HG03103 (cell line): ENCODE results near the gene OR2A1.
"Not testable (repeated sequence)": the region's sequence is repeated elsewhere in the genome, so short reads cannot be mapped to it uniquely, and the experiment has no call there.

ENCODE experiments used
- ATAC-seq: cut with Tn5 transposase; IDR thresholded peaks from one replicate; pipeline ENCODE4 v1.9.1; 2021; ENCODE audit warnings: low read depth; ENCODE audit not compliant: unreplicated experiment

OR2A1 gene

DNA sequence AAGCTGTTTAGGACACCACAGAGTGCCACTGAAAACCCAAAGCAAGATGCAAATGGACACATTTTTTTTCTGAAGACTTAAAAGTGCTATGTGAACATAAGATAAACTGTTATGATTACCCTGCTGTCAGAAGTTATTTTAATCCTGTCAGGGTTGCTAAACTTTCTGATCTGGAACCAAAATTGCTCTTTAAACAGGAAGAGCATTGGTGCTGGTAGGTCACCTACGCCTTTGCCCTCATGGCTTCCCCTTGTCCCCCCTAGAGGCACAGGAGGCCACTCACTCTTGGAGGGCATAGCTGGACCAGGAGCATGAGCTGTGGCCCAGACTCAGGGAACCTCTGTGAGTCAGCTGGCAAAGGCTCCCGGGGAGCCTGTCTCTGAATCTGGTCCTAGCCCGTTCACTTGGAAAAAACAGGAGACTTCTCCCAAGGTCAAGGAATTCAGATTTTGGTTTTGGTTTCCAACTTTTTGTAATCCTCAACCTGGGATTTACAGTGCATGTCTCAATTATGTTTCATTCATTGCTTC is 9.5 kb downstream of the OR2A1 start:
- not testable (repeated sequence) for ATAC-seq

- not testable (repeated sequence) for ATAC-seq
Measured at GRCh38 chr7:144323359-144323758, 11.1 kb downstream of the OR2A1 start.

DNA sequence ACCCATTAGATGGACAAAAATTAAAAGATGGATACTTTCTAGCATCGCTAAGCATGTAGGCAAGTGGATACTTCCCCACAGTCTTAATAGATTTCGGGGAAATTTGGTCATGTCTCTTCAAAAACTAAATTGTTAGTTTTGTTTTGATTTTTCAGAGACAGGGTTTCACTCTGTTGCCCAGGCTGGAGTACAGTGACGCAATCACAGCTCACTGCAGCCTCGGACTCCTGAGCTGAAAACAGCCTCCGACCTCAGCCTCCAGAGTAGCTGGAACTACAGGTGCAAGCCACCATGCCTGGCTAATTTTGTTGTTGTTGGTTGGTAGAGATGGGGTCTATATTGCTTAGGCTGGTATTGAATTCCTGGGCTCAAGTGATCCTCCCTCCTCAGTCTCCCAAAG is 13.6 kb downstream of the OR2A1 start:
- not testable (repeated sequence) for ATAC-seq

DNA sequence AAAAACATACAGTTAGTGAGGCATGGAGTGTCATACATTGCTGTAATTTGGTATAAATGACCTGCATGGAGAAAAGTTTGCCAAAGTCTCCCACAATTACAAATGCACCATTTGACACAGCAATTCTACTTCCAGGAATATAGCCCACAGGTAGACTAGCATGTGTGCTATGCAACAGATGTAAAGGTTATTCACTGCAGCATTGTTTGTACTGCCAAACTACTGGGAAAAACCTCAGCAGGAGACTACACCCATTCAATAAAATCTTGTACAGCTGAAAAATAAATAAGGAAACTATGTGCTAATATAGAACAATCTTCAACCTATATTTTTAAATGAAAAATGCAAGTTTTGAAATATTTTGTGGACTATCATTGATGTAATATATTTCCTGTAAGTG is 17.8 kb downstream of the OR2A1 start:
- not testable (repeated sequence) for ATAC-seq

DNA sequence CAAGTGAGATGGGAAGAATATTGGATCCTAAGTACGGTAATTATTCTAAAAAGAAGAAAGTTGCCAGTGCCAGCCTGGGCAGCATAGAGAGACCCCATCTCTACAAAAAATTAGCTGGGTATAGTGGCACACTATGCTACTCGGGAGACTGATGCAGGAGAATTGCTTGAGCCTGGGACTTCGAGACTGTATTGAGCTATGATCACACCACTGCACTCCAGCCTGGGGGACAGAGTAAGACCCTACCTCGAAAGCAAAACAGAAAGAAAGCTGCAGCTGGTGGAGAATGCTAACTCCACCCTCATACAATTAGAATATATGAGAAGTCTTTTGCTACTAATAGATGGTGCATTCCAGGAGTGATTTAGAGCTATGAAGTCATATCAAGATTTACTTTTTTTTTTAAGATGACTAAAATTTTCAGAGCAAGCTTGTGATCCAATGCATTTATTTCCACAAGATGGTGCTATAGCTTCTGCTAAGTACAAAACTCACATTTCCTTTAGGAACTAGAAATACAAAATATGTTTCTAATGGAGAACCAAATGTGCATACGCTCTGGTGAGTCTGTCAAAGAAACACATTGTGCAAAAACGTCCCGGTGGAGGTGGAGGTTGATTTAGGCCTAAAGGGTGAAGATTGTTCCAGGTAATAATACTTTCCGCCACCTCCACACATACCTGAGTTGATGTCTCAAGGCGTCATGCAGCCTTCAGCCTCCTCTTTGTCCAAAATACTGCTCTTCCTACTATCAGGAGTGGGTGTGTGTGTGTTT is 19.2 kb downstream of the OR2A1 start:
- not testable (repeated sequence) for ATAC-seq

GRCh38 chr7:144331996-144332288 is 19.7 kb downstream of the OR2A1 start:
- not testable (repeated sequence) for ATAC-seq

DNA sequence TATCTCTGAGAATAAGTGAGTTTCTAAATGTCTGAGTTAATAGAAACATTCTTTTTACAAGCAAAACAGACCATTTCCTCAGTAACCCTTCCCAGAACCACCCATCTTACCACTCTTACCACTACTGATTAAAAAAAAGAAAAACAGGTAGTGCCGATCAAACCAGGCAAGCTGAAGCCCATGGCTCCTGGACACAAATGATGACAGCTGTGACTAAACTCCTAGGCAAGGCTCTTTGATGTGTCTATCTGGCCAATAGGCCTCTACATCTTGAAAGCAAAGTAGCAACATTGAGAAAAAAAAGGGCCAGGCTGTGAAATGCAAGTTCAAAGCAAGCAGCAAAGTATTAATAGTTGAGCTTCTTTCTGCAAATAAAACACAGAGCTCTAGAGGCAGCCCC is 36.4 kb downstream of the OR2A1 start:
- ATAC-seq = peak; percentile 45

DNA sequence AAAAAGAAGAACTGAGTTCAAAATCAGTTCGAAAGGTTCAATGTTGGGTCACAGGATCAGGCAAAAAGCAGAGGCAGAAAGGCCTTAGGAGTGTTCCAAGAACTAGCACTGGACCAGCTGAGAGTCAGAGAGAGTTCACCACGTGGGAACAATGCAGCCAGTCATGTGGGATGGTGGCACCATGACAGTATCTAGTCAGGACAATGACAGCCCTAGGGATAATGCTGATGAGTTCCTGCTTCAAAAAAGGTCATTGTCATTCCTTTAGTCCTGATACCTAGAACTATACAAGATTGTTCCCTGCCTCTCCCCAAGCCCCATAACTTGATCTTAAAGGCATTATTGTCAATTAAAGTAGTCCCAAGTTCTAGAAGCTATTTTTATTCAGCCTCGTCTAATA is 39.4 kb downstream of the OR2A1 start:
- ATAC-seq = not testable (repeated sequence)

GRCh38 chr7:144355176-144355822 is 43.1 kb downstream of the OR2A1 start, which contains the start of gene ARHGEF5:
TSS of gene ARHGEF5 (plus strand) at chr7:144355402. CDS start at chr7:144362670, 7,268 bp downstream.
- ATAC-seq = peak; percentile 60

DNA sequence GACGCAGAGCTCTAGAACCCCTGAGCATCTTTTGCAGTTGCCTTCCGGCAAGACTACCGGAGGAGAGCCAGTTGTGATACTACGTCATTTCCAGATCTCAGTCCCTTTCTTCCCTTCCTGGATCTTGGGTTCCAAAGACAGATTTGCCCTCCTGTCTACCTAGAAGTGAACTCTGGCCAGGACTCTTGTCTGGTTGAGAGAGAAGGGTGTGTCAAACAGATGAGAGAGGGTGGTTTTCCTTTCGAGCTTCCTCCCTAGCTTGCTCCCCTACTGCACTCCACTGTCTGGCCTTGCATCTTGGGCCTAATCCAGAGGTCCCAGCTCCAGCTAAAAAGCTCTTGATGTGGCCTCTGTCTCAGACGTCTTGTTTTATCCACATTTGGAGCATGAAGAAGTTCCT is 44.0 kb downstream of the OR2A1 start:
- not testable (repeated sequence) for ATAC-seq

- not testable (repeated sequence) for ATAC-seq
Measured at GRCh38 chr7:144356860-144357259, 44.6 kb downstream of the OR2A1 start.

GRCh38 chr7:144362061-144362460 is 49.8 kb downstream of the OR2A1 start:
- not testable (repeated sequence) for ATAC-seq

DNA sequence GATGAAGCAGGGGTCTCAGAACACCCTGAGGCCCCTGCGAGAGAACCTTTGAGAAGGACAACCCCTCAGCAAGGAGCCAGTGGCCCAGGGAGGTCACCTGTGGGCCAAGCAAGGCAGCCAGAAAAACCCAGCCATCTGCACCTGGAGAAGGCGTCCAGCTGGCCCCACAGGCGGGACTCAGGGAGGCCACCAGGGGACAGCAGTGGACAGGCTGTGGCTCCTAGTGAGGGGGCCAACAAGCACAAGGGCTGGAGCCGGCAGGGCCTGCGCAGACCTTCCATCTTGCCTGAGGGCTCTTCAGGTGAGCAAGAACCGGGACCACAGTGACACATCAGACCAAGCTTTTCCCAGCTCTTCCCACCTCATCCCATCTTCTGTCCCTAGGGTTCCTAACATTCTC is 53.3 kb downstream of the OR2A1 start:
- not testable (repeated sequence) for ATAC-seq

- not testable (repeated sequence) for ATAC-seq
Measured at GRCh38 chr7:144367250-144367649, 55.0 kb downstream of the OR2A1 start.

DNA sequence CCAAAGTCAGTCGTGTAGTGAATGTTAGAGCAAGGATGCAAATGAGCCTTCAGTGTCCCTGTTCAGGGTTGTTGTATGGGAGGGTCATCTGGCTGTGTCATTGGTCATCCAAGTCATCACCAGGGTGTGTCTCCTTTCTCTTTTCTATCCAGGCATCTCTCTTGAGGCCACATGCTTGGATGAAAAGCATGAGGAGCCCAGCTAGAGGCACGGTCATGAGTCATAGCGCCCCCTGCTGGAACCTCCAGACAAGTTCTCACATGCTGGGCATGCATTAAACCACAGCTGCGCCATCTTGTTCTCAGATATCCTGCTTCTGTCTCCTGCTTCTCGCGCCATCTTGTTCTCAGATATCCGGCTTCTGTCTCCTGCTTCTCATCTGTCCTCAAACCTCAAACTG is 57.0 kb downstream of the OR2A1 start:
- not testable (repeated sequence) for ATAC-seq
